Thoracic aorta (tissue), 2 donors: Measurements from ENCODE around the gene WSCD2. TPM values are rescaled to one million over a fixed set of nuclear protein-coding genes. Genes with fewer than 3 reads are reported as not detected.

Experiments
- ATAC-seq: fragments of 150-250 bp; one replicate; pipeline ENCODE4 v1.8.0; 2017; ENCODE audit warnings: low read depth; ENCODE audit not compliant: insufficient number of reproducible peaks, low FRiP score
- DNase-seq: peaks from one replicate; pipeline ENCODE4 v3.0.0-alpha.2; 2020; ENCODE audit warnings: low spot score
- H3K27ac ChIP-seq, 2 donors: fragments of 200-600 bp; sonication (generic); 1 replicate in 1 of 2; 2 replicates in 1 of 2; pipeline ENCODE4 v1.5.1; 2016; ENCODE audit warnings: mild to moderate bottlenecking in 2 of 2, moderate library complexity in 2 of 2
- H3K27me3 ChIP-seq: fragments of 200-600 bp; sonication (generic); replicated peaks from 2 replicates; pipeline ENCODE4 v1.6.0; 2016; ENCODE audit warnings: mild to moderate bottlenecking; ENCODE audit not compliant: insufficient read depth
- H3K36me3 ChIP-seq: fragments of 200-600 bp; sonication (generic); one replicate; pipeline ENCODE4 v1.5.1; 2016
- H3K4me1 ChIP-seq, 2 donors: fragments of 200-600 bp; sonication (generic); 1 replicate in 1 of 2; 2 replicates in 1 of 2; pipeline versions ENCODE4 v1.5.1 to v1.6.0; 2016; ENCODE audit warnings: low read depth in 2 of 2, mild to moderate bottlenecking in 1 of 2; ENCODE audit not compliant: control insufficient read depth in 1 of 2
- H3K4me3 ChIP-seq: fragments of 200-600 bp; sonication (generic); 2 replicates; pipeline ENCODE4 v1.5.1; 2016; ENCODE audit warnings: mild to moderate bottlenecking
- H3K9me3 ChIP-seq: fragments of 200-600 bp; sonication (generic); 2 replicates; pipeline ENCODE4 v1.5.1; 2016
- total RNA-seq, 2 donors: library from RNA; depleted of rRNA; stranded (reverse); fragments of >200 nt; gene quantifications; one replicate each; pipeline versions ENCODE4 v1.1.0 to v1.2.3, GENCODE V29; 2016
- TF ChIP-seq, protein P1 (sequence below): fragments of 200-600 bp; sonication (generic); IDR thresholded peaks from one replicate; pipeline ENCODE4 v1.5.1; 2019; ENCODE audit warnings: antibody characterized with exemption

Gene WSCD2
- total RNA-seq, 2 donors from 2014 or later = 3.3 to 6.9 TPM

DNA sequence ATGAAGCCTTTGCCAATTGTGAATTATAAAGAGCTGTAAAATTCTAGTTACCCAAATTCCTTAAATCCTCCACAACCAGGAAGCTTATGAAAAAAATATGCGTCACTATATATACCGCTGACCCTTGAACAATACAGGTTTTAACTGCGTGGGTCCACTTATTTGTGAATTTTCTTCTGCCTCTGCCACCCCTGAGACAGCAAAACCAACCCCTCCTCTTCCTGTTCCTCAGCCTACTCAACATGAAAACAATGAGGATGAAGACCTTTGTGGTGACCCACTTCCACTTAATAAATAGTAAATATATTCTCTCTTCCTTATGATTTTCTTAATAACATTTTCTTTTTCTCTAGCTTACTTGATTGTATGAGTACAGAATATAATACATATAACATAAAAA, 167.9 kb downstream of the WSCD2 start:
- DNase-seq (no peak), ATAC-seq (no peak)
- TF ChIP-seq, protein P1, sequence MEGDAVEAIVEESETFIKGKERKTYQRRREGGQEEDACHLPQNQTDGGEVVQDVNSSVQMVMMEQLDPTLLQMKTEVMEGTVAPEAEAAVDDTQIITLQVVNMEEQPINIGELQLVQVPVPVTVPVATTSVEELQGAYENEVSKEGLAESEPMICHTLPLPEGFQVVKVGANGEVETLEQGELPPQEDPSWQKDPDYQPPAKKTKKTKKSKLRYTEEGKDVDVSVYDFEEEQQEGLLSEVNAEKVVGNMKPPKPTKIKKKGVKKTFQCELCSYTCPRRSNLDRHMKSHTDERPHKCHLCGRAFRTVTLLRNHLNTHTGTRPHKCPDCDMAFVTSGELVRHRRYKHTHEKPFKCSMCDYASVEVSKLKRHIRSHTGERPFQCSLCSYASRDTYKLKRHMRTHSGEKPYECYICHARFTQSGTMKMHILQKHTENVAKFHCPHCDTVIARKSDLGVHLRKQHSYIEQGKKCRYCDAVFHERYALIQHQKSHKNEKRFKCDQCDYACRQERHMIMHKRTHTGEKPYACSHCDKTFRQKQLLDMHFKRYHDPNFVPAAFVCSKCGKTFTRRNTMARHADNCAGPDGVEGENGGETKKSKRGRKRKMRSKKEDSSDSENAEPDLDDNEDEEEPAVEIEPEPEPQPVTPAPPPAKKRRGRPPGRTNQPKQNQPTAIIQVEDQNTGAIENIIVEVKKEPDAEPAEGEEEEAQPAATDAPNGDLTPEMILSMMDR = no peak
- Histone ChIP-seq H3K36me3 (peaks cover 8% of the 10 kb centered on the region), H3K27ac (no peak overlapping the region), H3K4me3 (no peak overlapping the region), H3K9me3 (no peaks in the 10 kb centered on the region), H3K4me1 (peaks cover 0 to 14% of the 10 kb centered on the region in 2 donors), H3K27me3 (no peaks in the 10 kb centered on the region)

DNA sequence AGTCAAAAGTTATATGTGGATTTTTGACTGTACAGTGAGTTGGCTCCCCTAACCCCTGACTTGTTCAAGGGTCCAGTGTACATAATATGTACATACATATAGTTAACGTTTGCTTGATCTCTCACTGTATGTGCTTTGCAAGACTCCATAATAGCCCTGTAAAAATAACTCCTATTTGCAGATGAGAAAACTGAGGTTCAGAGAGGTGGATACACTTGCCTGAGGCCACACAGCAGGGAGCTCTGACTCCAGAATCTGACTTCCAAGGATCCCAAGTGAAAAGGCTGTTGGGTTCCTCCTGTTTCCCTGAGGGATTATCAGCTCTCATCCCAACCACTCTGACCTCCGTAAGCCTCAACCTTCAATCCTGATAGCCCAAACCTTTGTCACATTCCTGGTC, 168.3 kb downstream of the WSCD2 start:
- no peak overlapping the region for H3K27ac ChIP-seq
- H3K4me1 ChIP-seq = peaks cover 0 to 19% of the 10 kb centered on the region in 2 donors
- DNase-seq (no peak), ATAC-seq (no peak)
- H3K9me3 ChIP-seq = no peaks in the 10 kb centered on the region
- no peaks in the 10 kb centered on the region for H3K27me3 ChIP-seq
- TF ChIP-seq, protein P1 = no peak
- peaks cover 3% of the 10 kb centered on the region for H3K36me3 ChIP-seq
- no peak overlapping the region for H3K4me3 ChIP-seq

DNA sequence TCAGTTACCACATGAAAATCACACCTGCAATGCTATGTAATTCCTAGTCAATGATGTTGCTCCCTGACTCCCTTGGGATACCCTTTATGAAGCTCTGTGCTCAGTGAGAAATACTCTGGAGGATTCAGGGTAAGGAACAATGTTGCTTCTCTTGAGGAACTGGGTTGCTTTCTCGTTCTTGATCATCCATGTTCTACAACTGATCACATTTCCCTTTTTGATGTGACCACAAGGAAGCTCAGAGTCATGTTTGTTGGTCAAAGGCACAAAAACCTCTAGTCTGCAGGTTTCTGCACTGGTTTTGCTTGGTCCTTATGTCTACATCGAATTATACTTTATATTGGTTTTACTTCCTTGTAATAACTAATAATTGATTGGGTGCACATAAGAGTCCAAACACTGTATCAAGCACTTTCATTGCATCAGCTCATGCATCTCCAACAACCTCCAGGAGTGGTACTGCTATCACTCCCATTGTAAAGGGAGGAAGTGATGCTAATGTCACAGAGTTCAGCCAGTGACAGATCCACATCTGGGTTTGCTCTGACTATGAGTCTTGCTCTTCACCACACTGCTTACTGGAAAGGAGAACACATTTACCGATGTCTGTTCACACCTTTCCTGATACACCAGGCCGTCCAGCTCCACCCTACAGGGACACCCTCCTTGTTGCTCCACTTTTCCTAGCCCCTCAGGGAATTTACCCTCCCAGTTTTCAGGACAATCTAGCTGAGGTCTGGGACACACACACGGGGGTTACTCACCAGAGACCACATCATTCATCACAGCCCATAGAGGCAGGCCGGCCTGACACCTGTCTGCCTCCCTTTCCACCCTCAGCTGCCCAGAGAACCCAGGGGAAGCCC, 169.0 kb downstream of the WSCD2 start:
- DNase-seq (no peak), ATAC-seq (no peak)
- Histone ChIP-seq H3K4me1 (peaks cover 2 to 26% of the 10 kb centered on the region in 2 donors), H3K4me3 (no peak overlapping the region), H3K27ac (no peak overlapping the region), H3K27me3 (no peaks in the 10 kb centered on the region), H3K9me3 (no peaks in the 10 kb centered on the region), H3K36me3 (no peaks in the 10 kb centered on the region)
- TF ChIP-seq, protein P1 = no peak

- Histone ChIP-seq H3K36me3 (no peaks in the 10 kb centered on the region), H3K4me1 (peaks cover 9 to 33% of the 10 kb centered on the region in 2 donors), H3K4me3 (no peak overlapping the region), H3K27me3 (no peaks in the 10 kb centered on the region), H3K27ac (no peak overlapping the region), H3K9me3 (no peaks in the 10 kb centered on the region)
- no peak for DNase-seq
- TF ChIP-seq, protein P1 = no peak
- no peak for ATAC-seq
These were observed 169.7 kb downstream of the WSCD2 start for GRCh38 chr12:108298761-108299275.

DNA sequence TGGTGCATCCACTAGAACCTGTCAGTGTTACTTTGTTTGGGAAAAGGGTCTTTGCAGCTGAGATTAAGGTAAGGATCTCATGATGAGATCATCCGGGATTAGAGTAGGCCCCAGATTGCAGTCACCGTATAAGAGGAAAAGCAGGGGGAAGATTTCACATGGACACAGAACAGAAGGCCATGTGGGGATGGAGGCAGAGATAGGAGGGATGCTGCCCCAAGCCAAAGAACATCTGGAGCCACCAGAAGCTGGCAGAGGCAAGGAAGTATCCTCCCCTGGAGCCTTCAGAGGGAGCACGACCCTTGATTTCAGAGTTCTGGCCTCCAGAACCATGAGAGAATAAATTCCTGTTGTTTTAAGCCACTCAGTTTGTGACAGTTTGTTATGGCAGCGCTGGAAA, 170.4 kb downstream of the WSCD2 start:
- DNase-seq (no peak), ATAC-seq (no peak)
- Histone ChIP-seq H3K27ac (no peak overlapping the region), H3K9me3 (no peaks in the 10 kb centered on the region), H3K4me3 (no peak overlapping the region), H3K4me1 (peaks cover 16 to 40% of the 10 kb centered on the region in 2 donors), H3K36me3 (no peaks in the 10 kb centered on the region), H3K27me3 (no peaks in the 10 kb centered on the region)
- TF ChIP-seq, protein P1 = no peak

Other genes with a start within 250 kb of the WSCD2 start
- gene CMKLR1, start 210.0 kb downstream of the WSCD2 start, total RNA-seq = 10 to 100 TPM; 56.6 to 73.8 TPM